ENCODE results near the gene DPP10.

- TF ChIP-seq SUZ12 (IDR thresholded peaks at IDR 0.05; ENCODE audit: extremely low read depth, insufficient read depth, insufficient read length) (no peak), ZNF274 (IDR thresholded peaks at IDR 0.05; ENCODE audit: low read depth, low read length) (no peak), YY1 (IDR thresholded peaks at IDR 0.05; ENCODE audit: insufficient read depth, insufficient read length) (no peak)
Observed at GRCh38 chr2:114786901-114787300, 344.5 kb downstream of the DPP10 start.

Measured in NT2/D1 (cell line).